Measurements from ENCODE around the gene EIPR1.

- TF ChIP-seq, protein P1, sequence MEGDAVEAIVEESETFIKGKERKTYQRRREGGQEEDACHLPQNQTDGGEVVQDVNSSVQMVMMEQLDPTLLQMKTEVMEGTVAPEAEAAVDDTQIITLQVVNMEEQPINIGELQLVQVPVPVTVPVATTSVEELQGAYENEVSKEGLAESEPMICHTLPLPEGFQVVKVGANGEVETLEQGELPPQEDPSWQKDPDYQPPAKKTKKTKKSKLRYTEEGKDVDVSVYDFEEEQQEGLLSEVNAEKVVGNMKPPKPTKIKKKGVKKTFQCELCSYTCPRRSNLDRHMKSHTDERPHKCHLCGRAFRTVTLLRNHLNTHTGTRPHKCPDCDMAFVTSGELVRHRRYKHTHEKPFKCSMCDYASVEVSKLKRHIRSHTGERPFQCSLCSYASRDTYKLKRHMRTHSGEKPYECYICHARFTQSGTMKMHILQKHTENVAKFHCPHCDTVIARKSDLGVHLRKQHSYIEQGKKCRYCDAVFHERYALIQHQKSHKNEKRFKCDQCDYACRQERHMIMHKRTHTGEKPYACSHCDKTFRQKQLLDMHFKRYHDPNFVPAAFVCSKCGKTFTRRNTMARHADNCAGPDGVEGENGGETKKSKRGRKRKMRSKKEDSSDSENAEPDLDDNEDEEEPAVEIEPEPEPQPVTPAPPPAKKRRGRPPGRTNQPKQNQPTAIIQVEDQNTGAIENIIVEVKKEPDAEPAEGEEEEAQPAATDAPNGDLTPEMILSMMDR (IDR thresholded peaks at IDR 0.05), result no peak
- TF ChIP-seq EP300 (IDR thresholded peaks at IDR 0.05), result no peak
These were observed 87.6 kb downstream of the EIPR1 start for GRCh38 chr2:3289971-3290370.

Data from ovary (tissue), 3 donors.